ENCODE results near the gene NCK2.

- TF ChIP-seq, protein P1, sequence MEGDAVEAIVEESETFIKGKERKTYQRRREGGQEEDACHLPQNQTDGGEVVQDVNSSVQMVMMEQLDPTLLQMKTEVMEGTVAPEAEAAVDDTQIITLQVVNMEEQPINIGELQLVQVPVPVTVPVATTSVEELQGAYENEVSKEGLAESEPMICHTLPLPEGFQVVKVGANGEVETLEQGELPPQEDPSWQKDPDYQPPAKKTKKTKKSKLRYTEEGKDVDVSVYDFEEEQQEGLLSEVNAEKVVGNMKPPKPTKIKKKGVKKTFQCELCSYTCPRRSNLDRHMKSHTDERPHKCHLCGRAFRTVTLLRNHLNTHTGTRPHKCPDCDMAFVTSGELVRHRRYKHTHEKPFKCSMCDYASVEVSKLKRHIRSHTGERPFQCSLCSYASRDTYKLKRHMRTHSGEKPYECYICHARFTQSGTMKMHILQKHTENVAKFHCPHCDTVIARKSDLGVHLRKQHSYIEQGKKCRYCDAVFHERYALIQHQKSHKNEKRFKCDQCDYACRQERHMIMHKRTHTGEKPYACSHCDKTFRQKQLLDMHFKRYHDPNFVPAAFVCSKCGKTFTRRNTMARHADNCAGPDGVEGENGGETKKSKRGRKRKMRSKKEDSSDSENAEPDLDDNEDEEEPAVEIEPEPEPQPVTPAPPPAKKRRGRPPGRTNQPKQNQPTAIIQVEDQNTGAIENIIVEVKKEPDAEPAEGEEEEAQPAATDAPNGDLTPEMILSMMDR (IDR thresholded peaks at IDR 0.05 in 2 of 3, conservative IDR thresholded peaks at IDR 0.05 in 1 of 3; ENCODE audit: borderline replicate concordance in 1 of 3, insufficient read depth in 1 of 3, low read depth in 2 of 3, low read length in 2 of 3) = no peak
- TF ChIP-seq SIN3A (IDR thresholded peaks at IDR 0.05; ENCODE audit: low read depth) (no peak), YY1 (IDR thresholded peaks at IDR 0.05; ENCODE audit: extremely low read depth, insufficient replicate concordance, low read depth, low read length) (no peak), POLR2A (IDR thresholded peaks at IDR 0.05; ENCODE audit: borderline replicate concordance, extremely low read depth, insufficient read depth, insufficient read length) (no peak), EZH2phosphoT487 (IDR thresholded peaks at IDR 0.05; ENCODE audit: borderline replicate concordance) (no peak), ZNF274 (IDR thresholded peaks at IDR 0.05; ENCODE audit: low read depth, low read length) (no peak), JUND (IDR thresholded peaks at IDR 0.05) (no peak), POLR2AphosphoS5 (IDR thresholded peaks at IDR 0.05; ENCODE audit: low read depth, low read length) (no peak), REST (IDR thresholded peaks at IDR 0.05; ENCODE audit: low read depth) (no peak), FOSL1 (IDR thresholded peaks at IDR 0.05; ENCODE audit: low read depth) (no peak), ATF3 (IDR thresholded peaks at IDR 0.05) (no peak)
- TF ChIP-seq, protein P2, sequence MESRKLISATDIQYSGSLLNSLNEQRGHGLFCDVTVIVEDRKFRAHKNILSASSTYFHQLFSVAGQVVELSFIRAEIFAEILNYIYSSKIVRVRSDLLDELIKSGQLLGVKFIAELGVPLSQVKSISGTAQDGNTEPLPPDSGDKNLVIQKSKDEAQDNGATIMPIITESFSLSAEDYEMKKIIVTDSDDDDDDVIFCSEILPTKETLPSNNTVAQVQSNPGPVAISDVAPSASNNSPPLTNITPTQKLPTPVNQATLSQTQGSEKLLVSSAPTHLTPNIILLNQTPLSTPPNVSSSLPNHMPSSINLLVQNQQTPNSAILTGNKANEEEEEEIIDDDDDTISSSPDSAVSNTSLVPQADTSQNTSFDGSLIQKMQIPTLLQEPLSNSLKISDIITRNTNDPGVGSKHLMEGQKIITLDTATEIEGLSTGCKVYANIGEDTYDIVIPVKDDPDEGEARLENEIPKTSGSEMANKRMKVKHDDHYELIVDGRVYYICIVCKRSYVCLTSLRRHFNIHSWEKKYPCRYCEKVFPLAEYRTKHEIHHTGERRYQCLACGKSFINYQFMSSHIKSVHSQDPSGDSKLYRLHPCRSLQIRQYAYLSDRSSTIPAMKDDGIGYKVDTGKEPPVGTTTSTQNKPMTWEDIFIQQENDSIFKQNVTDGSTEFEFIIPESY (IDR thresholded peaks at IDR 0.05; ENCODE audit: extremely low read depth, insufficient replicate concordance, low read length) = no peak
These were observed 179.6 kb downstream of the NCK2 start for GRCh38 chr2:105924271-105924670.
